ENCODE data around the gene GAMT.
"Not testable (repeated sequence)": the region's sequence is repeated elsewhere in the genome, so short reads cannot be mapped to it uniquely, and the experiment has no call there.

Gene GAMT

GRCh38 chr19:1422943-1423342 is 21.6 kb upstream of the GAMT start:
- H3K4me3 ChIP-seq (ENCODE audit: low read depth, low read length): no peak overlapping the region
- in situ Hi-C loops (cut with HindIII; ENCODE audit: low sequenced_read_pairs): no loop called here
- DNase-seq (ENCODE audit: low read depth): no peak
- TF ChIP-seq, protein P1, sequence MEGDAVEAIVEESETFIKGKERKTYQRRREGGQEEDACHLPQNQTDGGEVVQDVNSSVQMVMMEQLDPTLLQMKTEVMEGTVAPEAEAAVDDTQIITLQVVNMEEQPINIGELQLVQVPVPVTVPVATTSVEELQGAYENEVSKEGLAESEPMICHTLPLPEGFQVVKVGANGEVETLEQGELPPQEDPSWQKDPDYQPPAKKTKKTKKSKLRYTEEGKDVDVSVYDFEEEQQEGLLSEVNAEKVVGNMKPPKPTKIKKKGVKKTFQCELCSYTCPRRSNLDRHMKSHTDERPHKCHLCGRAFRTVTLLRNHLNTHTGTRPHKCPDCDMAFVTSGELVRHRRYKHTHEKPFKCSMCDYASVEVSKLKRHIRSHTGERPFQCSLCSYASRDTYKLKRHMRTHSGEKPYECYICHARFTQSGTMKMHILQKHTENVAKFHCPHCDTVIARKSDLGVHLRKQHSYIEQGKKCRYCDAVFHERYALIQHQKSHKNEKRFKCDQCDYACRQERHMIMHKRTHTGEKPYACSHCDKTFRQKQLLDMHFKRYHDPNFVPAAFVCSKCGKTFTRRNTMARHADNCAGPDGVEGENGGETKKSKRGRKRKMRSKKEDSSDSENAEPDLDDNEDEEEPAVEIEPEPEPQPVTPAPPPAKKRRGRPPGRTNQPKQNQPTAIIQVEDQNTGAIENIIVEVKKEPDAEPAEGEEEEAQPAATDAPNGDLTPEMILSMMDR (IDR thresholded peaks at IDR 0.05; ENCODE audit: low read depth, low read length, missing control alignments): no peak

- TF ChIP-seq, protein P1 (IDR thresholded peaks at IDR 0.05; ENCODE audit: low read depth, low read length, missing control alignments): no peak
- no peak overlapping the region for H3K4me3 ChIP-seq (ENCODE audit: low read depth, low read length)
- in situ Hi-C loops (cut with HindIII; ENCODE audit: low sequenced_read_pairs): no loop called here
- no peak for DNase-seq (ENCODE audit: low read depth)
Observed at GRCh38 chr19:1422360-1422759, 21.0 kb upstream of the GAMT start.

GRCh38 chr19:1421958-1422305 is 20.6 kb upstream of the GAMT start:
- TF ChIP-seq, protein P1 (IDR thresholded peaks at IDR 0.05; ENCODE audit: low read depth, low read length, missing control alignments): no peak
- no peak for DNase-seq (ENCODE audit: low read depth)
- H3K4me3 ChIP-seq (ENCODE audit: low read depth, low read length): no peak overlapping the region
- in situ Hi-C loops (cut with HindIII; ENCODE audit: low sequenced_read_pairs): no loop called here

DNA sequence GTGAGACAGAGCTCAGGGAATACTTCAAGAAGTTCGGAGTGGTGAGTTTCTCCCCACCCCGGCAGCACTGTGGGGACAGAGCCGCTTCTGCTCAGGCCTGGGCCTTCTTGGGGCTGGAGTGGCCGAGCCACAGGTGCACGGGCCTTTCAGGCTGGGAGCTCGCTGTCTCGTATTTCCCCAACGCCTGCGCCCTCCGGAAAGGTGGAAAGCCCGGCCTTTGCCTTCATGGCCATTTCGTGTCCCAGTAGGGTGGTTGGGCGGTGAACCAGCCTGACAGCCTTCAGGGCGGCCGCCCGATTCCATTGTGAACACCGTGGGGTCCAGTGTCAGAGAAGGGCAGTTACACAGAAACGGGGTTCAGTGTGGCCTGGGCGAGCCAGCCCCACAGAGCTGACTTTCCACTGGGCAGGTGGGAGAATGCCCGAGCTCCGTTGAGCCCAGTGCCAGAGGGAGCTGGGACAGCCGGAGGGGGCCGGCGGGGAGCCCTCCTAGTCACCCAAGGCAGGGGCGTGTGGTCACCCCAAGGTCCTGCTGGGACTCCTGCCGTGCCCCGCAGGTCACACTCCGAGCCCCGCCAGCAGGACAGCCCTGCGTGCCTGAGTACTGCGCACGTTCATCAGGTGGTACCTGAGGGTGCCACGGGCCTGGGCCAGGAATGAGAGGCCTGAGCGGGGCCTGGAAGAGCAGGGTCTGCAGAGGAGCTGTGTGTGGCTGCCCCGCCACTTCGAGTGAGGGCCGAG is 20.0 kb upstream of the GAMT start:
- DNase-seq (ENCODE audit: low read depth): no peak
- H3K4me3 ChIP-seq (ENCODE audit: low read depth, low read length): no peak overlapping the region
- TF ChIP-seq, protein P1 (IDR thresholded peaks at IDR 0.05; ENCODE audit: low read depth, low read length, missing control alignments): no peak
- in situ Hi-C loops (cut with HindIII; ENCODE audit: low sequenced_read_pairs): no loop called here

DNA sequence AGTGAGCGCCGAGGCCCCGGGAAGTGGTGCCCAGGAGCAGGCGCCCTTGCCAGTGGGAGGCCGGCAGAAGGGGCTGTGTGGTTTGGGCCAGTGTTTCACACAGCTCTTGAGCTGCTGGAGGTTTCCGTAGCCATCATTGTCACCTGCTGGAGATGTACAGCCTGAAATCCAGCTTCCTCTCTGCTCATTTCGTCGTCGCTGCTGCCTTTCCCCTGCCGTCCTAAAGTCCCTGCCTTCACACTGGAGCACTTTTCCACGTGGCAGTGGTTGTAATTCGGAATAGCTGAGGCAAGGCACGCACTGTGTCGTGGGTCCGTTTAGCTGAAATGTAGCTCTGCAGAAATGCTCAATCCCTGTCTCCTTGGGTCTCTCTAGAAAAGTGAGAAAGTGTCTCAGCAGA is 19.2 kb upstream of the GAMT start:
- TF ChIP-seq, protein P1 (IDR thresholded peaks at IDR 0.05; ENCODE audit: low read depth, low read length, missing control alignments): no peak
- in situ Hi-C loops (cut with HindIII; ENCODE audit: low sequenced_read_pairs): no loop called here
- DNase-seq (ENCODE audit: low read depth): no peak
- H3K4me3 ChIP-seq (ENCODE audit: low read depth, low read length): no peak overlapping the region

DNA sequence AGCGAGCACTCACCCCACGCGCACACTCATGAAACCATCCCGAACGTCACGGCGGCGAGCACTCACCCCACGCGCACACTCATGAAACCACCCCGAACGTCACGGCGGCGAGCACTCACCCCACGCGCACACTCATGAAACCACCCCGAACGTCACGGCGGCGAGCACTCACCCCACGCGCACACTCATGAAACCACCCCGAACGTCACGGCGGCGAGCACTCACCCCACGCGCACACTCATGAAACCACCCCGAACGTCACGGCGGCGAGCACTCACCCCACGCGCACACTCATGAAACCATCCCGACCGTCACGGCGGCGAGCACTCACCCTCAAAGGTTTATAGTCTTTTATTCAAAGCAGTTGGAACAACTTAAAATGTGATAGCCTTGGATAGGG is 18.7 kb upstream of the GAMT start:
- in situ Hi-C loops (cut with HindIII; ENCODE audit: low sequenced_read_pairs); DNase-seq (ENCODE audit: low read depth); H3K4me3 ChIP-seq (ENCODE audit: low read depth, low read length): not testable (repeated sequence)

- H3K4me3 ChIP-seq (ENCODE audit: low read depth, low read length): no peak overlapping the region
- in situ Hi-C loops (cut with HindIII; ENCODE audit: low sequenced_read_pairs): no loop called here
- TF ChIP-seq, protein P1 (IDR thresholded peaks at IDR 0.05; ENCODE audit: low read depth, low read length, missing control alignments): no peak
- no peak for DNase-seq (ENCODE audit: low read depth)
Observed at GRCh38 chr19:1418951-1419738, 17.8 kb upstream of the GAMT start.

Data from astrocyte of the cerebellum (primary cell).